ENCODE measurements around the gene PIK3R4.

The PIK3R4 gene

GRCh38 chr3:130741946-130742610, 4.6 kb downstream of the PIK3R4 start:
- no peak for DNase-seq (ENCODE audit: low read depth, low spot score)

DNA sequence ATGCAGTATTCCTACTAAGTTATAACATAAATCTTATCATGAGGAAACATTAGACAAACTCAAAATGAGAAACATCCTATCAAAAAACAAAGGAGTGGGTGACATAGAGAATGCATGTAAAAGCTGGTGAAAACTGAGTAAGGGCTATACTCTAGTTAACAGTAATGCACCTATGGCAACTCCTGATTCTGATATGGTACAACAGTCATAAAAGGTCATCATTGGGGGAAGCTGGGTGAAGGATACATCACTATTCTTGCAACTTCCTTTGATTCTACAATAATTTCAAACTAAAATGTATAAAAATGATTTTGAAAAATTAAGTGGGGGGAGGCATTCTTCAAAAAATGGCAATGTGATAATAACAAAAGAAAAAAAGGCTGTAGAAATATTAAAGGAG, 6.8 kb downstream of the PIK3R4 start:
- DNase-seq (ENCODE audit: low read depth, low spot score): no peak

DNA sequence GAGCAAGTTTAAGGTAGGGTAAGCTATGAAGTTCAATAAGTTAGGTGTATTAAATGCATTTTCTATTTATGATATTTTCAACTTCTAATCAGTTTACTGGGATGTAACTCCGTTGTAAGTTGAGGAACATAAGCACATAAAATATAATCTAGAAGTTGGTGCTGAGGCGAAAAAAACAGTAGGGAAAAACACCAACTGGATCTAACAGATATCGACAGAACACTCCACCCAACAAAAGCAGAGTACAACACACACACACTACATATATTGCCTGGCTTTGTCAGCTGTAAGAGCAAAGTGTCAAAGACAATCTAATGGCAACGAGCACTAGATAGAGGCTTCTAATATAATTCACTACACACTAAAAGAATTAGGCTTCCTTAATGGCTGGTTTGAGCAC, 8.4 kb downstream of the PIK3R4 start:
- DNase-seq (ENCODE audit: low read depth, low spot score): no peak

GRCh38 chr3:130737622-130738021, 9.0 kb downstream of the PIK3R4 start:
- no peak for DNase-seq (ENCODE audit: low read depth, low spot score)

- no peak for DNase-seq (ENCODE audit: low read depth, low spot score)
Measured at GRCh38 chr3:130733236-130733875, 13.3 kb downstream of the PIK3R4 start.

DNA sequence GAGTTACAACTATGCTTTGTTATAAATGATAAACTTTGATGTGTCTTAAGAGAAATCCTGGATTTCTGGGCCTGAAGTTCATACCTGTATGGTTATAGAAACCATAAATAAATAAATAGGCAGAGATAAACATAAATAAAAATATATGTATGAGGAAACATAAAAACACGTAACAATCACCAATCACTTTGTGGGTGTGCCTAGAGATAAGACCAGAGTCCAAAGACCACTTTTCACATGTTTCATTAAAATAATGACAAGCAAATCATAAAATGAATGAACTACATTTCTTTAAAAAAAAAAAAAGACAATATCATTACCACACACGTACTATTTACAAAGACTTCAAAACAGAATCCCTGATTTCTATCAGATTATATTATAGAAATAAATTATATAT, 14.1 kb downstream of the PIK3R4 start:
- DNase-seq (ENCODE audit: low read depth, low spot score): no peak

DNA sequence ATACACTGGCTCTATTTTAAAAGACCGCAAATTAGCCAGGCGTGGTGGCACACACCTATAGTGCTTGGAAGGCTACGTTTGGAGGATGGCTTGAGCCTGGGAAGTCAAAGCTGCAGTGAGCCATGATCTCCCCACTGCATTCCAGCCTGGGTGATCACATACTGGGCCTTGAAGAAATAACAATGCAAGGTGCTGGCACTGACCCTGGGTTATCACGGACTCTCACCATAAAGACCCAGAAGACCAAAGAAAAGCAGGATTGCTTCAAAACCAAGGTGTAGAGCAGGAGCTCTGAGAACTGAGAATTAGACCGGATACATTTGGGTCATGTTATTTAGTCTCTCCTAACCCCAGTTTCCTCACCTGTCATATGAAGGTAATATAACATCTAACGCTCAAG, 14.8 kb downstream of the PIK3R4 start:
- no peak for DNase-seq (ENCODE audit: low read depth, low spot score)

DNA sequence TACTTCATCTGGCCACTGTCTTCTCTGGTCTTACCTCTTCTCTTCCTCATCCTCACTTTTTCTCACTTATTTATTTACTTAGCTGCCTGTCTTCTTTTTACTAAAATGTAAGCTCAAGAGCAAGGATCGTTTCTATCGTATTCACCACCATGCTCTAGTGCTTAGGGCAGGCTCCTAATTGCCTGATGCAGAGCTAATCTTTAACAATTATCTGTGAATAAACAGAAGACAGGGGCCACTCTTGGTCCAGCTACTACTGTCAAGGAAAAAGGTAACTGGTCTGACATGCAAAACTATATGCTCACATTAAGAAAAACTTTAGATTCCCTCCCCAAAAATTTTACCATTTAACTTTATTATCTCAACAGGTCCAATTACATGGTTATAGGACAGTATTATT, 17.5 kb downstream of the PIK3R4 start:
- DNase-seq (ENCODE audit: low read depth, low spot score): no peak

DNA sequence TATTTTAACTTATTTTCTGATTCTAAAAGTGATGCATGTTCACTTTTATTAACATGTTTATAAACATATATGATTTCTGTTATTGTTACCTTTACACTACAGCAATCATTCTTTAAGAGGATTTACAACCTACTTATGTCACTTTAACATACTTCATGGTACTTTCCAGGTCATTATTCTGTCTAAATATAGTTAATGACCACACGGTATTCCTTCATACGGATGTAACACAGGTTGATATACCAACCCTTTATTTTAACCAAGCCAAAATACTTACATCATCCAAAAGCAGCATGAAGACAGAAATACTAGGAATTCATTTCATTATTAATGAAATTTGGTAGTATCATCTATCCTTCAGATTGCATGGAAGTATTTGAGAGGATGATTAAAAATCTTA, 18.6 kb downstream of the PIK3R4 start:
- no peak for DNase-seq (ENCODE audit: low read depth, low spot score)

- no peak for DNase-seq (ENCODE audit: low read depth, low spot score)
Measured at GRCh38 chr3:130725746-130726145, 20.9 kb downstream of the PIK3R4 start.

DNA sequence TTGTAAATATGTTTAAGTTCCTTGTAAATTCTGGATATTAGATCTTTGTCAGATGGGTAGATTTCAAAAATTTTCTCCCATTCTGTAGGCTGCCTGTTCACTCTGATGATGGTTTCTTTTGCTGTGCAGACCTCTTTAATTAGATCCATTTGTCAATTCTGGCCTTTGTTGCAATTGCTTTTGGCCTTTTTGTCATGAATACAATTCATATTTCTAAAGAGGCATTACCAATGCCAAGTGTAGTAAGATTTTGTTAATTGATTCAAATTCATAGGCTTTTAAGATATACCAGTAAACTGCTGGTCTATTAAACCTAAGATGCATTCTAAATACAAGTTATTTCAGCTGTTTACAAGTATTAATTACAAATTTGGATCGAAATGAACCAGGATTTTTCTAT, 31.0 kb downstream of the PIK3R4 start:
- no peak for DNase-seq (ENCODE audit: low read depth, low spot score)

DNA sequence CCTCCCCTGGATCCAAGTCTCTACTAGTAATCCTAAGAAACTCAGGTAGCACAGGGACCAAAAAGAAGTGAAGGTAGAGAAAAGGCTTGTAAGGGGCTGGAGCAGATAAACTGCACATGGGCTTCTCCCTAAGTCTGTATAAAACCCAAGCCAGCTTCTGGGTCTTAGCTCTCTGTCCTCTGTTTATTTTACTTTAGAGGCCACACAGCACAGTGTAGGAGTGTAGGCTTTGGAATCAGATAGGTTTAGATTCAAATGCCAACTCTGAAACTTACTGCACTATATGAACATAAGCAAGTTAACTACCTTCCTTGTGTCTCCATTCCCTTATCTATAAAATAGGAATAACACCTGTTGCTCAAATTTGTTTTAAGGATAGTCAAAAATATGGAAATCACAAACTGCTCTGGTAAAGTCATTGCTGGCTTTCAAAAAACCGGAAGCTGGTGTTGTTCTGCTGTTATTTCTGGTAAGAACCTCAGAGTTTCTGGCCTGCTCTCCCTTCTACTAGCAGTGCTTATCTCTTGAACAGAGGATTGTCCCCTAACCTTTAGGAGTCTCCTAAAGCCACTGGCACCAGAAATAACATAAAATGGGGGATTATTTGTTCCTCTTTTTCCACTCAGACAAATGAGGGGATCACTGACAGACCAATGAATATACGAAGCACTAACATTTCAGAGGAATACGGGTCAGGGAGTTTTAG, 33.8 kb downstream of the PIK3R4 start:
- DNase-seq (ENCODE audit: low read depth, low spot score): no peak

DNA sequence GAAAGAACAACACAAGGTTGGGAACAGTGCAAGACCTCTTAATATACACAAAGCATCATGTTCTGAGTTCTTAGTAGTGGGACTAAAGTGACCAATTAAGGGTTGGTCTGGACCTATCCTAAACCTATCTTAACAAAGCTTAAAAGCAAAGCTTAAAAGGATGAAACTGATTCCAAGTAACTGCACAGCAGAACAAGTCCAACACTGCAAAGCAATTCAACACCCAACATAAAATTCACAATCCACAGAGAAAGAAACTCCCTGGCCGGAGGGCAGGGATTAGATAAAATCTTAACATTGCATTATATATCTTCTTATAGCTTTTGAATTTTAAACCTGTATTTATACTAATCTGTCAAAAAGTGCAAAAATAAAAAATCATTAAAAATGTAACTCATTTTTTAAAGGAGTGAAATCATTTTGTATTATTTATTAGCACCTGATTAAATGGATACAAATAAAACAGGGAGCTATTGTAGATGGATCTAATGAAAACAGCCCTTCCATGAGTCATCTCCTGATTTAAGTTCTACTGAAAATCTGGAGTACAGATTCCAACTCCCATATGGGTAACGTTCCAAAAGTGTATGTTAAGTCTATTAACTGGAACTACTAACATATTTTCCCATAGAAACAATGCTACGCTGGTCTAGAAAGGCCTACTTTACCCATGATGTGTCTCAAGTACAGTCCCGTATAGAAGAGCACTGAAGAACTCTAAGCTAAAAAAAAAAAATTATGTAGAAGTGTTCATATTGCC, 34.9 kb downstream of the PIK3R4 start:
- no peak for DNase-seq (ENCODE audit: low read depth, low spot score)

GRCh38 chr3:130709671-130710070, 37.0 kb downstream of the PIK3R4 start:
- no peak for DNase-seq (ENCODE audit: low read depth, low spot score)

GRCh38 chr3:130707902-130708601, 38.6 kb downstream of the PIK3R4 start:
- no peak for DNase-seq (ENCODE audit: low read depth, low spot score)

DNA sequence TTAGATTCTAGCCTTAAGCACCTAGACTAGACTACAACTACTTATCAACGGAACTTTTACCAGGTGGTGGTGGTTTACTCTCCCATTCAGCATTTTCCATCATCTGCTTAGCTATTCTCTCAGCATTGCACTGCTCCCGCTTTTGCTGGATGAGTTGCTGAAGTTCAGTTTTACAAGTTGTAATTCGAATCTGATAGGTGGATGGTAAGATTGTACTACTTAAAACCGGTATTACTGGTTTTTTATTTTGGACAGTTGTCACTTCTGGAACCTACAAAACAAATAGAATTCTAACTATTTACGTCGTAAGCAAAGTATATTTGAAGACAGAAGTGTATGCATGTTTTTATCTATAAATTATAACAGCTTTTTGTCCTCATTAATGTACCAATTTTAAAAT, 41.1 kb downstream of the PIK3R4 start:
- no peak for DNase-seq (ENCODE audit: low read depth, low spot score)

DNA sequence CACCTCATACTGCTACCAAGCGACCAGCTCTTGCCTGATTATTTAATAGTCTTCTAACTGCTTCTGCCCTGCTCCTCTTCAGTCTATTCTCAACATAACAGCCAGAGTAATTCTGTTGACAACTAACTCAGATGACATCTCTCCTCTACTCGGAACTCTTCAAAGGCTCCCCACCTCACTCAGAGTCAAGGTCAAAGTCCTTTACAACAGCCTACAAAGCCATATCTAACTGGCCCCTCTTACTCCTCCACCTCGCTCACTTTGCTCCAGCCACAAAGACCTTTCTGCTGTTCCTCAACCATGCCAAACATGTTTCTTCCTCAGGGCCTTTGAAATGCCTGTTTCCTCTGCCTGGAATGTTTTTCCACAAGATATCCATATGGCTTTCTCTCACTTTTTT, 43.6 kb downstream of the PIK3R4 start:
- DNase-seq (ENCODE audit: low read depth, low spot score): no peak

- no peak for DNase-seq (ENCODE audit: low read depth, low spot score)
Measured at GRCh38 chr3:130700541-130700940, 46.1 kb downstream of the PIK3R4 start.

GRCh38 chr3:130699765-130700164, 46.9 kb downstream of the PIK3R4 start:
- DNase-seq (ENCODE audit: low read depth, low spot score): no peak

DNA sequence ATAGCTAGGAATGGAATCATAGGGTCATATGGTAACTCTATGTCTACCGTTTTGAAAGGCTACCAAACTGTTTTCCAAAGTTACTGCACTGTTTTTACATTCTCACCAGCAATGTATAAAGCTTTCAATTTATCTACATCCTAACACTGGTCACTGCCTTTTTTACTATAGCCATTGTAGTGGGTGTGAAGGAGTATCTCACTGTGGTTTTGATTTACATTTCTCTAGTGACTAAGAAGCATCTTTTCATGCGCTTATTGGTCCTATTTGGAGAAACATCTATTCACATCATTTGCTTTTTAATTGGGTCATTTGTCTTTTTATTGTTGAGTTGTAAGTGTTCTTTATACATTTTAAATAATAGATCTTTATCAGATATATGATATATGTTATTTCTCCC, 53.3 kb downstream of the PIK3R4 start:
- DNase-seq (ENCODE audit: low read depth, low spot score): no peak

- no peak for DNase-seq (ENCODE audit: low read depth, low spot score)
Measured at GRCh38 chr3:130692455-130692854, 54.2 kb downstream of the PIK3R4 start.
